Astrocyte of the cerebellum (primary cell): ENCODE results near the gene GPBP1L1.

Experiments
- DNase-seq: peaks from one replicate; pipeline ENCODE4 v3.0.0-alpha.2; 2011; ENCODE audit warnings: low read depth
- H3K4me3 ChIP-seq: 2 replicates; pipeline ENCODE4 v1.5.1; 2011; ENCODE audit warnings: mild to moderate bottlenecking, low read depth, low read length, moderate library complexity
- in situ Hi-C: cut with HindIII; loops from 2 replicates; pipeline ENCODE4 v1.10.0; 2017; ENCODE audit warnings: low sequenced_read_pairs
- TF ChIP-seq, protein P1 (sequence below): IDR thresholded peaks from 2 replicates; pipeline ENCODE4 v1.5.1; 2012; ENCODE audit warnings: low read length, low read depth, moderate library complexity, mild to moderate bottlenecking; ENCODE audit errors: missing control alignments

Gene GPBP1L1

DNA sequence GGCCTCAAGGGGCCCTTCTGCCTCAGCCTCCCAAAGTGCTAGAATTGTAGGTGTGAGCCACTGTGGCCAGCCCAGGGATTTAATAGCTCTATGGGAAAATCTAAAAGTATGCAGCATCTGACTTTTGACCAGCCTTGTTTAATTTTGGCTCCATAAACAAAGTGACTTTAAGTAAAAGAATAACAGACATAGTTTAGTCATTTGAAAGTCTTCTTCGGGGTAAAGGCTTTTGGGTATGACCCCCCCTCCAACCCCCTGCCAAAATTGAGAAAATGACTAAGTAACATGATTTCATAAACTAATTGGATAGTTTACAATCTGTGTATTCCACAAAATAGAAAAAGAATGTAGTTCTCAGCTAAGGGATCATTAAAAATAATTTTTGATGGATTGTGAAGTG lies 17.0 kb downstream of the GPBP1L1 start:
- DNase-seq: no peak
- in situ Hi-C loops: no loop called here

DNA sequence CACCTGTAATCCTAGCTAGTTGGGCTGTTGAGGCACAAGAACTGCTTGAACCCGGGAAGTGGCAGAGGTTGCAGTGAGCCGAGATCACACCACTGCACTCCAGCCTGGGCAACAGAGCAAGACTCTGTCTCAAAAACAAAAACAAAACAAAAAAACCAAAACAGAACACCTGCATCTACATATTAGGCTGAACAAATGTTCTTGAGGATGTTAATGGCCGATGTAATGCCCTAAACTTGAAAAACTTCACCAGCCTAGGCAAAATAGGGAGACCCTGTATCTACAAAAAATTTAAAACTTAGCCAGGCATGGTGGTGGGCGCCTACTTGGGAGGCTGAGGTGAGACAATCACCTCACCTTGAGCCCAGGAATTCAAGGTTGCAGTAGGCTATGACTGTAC lies 17.8 kb downstream of the GPBP1L1 start:
- no peak overlapping the region for H3K4me3 ChIP-seq
- TF ChIP-seq, protein P1, sequence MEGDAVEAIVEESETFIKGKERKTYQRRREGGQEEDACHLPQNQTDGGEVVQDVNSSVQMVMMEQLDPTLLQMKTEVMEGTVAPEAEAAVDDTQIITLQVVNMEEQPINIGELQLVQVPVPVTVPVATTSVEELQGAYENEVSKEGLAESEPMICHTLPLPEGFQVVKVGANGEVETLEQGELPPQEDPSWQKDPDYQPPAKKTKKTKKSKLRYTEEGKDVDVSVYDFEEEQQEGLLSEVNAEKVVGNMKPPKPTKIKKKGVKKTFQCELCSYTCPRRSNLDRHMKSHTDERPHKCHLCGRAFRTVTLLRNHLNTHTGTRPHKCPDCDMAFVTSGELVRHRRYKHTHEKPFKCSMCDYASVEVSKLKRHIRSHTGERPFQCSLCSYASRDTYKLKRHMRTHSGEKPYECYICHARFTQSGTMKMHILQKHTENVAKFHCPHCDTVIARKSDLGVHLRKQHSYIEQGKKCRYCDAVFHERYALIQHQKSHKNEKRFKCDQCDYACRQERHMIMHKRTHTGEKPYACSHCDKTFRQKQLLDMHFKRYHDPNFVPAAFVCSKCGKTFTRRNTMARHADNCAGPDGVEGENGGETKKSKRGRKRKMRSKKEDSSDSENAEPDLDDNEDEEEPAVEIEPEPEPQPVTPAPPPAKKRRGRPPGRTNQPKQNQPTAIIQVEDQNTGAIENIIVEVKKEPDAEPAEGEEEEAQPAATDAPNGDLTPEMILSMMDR: no peak
- in situ Hi-C loops: no loop called here
- DNase-seq: no peak

More for the DNA sequence above, 17.0 kb downstream of the GPBP1L1 start:
- TF ChIP-seq, protein P1: no peak
- no peak overlapping the region for H3K4me3 ChIP-seq

DNA sequence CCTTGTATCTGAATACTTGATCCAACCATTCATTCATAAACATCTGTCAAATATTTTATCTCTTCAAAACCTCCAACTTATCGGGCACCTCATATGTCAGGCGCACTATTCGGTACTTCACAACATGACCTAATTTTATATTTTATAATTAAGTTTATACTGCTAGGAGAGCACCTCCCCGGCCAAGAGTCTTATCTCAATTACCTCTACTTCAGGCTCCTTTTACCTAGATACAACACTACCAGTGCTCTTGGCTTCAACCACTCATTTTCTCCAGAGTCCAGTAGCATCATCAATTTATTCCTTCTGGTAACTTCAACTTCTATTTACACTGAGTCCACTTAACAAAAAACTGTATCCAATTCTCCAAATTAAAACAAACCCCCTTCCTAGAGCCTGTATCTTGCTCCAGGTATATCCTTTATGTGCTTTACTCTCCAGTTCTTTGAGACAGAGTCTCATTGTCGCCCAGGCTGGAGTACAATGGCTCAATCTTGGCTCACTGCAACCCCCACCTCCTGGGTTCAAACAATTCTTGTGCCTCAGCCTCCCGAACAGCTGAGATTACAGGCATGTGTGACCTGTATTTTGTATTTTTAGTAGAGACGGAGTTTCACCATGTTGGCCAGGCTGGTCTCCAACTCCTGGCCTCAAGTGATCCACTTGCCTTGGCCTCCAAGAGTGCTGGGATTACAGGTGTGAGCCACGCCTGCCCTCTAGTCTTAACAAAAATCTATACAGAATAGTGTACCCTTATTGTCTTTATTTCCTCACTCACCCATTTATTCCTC lies 18.8 kb downstream of the GPBP1L1 start:
- DNase-seq: no peak
- in situ Hi-C loops: no loop called here
- TF ChIP-seq, protein P1: no peak
- H3K4me3 ChIP-seq: no peak overlapping the region

DNA sequence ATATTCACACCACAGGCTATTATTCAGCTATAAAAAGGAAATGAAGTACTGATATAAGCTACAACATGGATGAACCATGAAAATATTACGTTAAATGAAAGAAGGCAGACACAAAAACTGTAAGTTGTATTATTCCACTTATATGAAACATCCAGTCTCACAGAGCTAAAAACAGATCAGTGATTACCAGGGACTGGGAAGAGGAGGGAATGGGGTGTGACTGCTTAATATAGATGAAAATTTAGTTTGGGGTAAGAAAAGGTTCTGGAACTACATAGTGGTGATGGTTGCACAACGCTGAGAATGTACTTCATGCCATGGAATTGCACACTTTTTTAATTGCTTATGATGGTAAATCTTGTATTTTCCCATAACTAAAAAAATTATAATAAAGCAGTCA lies 19.5 kb downstream of the GPBP1L1 start:
- no peak overlapping the region for H3K4me3 ChIP-seq
- TF ChIP-seq, protein P1: no peak
- DNase-seq: no peak
- in situ Hi-C loops: no loop called here

DNA sequence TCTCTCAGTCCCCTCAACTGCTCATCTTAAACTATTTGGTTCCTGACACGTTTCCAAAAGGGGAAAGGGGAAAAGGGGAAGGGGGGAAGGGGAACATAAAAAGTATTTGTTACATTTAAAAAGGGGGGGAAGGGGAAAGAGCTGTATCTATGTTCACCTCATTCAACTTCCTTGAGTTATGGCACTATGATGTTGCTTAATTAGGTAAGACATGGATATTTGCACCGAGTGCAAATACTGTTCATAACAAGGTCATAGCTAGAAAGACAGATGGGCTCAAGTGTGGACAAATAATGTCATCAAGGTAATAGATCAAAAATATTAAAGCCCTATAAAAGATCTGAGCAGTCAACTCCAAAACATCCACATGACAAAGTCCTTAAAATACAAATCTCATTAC lies 26.0 kb downstream of the GPBP1L1 start:
- TF ChIP-seq, protein P1: no peak
- in situ Hi-C loops: no loop called here
- DNase-seq: no peak
- H3K4me3 ChIP-seq: no peak overlapping the region

DNA sequence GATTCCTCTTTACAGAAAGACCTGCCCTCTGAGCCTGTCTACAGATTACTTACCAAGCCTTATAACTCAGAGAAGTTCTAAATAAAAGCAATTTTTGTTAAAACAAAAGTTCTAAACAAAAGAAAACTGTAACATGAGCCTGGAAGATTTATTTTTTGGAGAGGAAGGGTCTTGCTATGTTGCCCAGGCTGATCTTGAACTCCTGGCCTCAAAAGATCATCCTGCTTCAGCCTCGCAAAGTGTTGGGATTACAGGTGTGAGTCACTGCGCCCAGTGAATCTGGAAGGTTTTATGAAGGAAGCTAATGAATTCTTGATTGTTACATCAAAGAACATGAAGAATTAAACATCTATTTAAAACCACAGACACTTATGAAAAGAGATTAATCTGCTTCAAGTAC lies 27.1 kb downstream of the GPBP1L1 start:
- no peak overlapping the region for H3K4me3 ChIP-seq
- in situ Hi-C loops: no loop called here
- TF ChIP-seq, protein P1: no peak

DNA sequence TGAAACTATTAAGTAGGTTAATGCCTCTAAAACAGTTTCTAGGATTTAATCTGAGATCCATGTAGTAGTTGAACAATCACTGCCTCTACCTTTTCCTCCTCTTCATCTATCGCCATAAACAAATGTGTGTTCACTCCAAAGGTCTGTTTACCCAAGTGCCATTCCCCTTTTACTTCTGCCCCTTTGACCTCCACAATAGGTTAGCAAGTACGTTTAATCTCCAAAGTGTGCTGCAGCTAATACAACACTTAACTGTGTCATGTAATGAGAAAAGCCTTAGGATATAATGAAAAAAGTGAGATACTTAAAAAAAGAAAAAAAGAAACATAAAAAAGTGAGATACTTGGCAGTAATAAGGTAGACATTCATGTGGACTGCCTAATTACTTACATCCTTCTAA lies 28.2 kb downstream of the GPBP1L1 start:
- no peak for DNase-seq
- no peak overlapping the region for H3K4me3 ChIP-seq
- in situ Hi-C loops: no loop called here
- TF ChIP-seq, protein P1: no peak

More for the DNA sequence above, 27.1 kb downstream of the GPBP1L1 start:
- DNase-seq: no peak
